ENCODE measurements around the gene LPAR6. TPM values are rescaled to one million over a fixed set of nuclear protein-coding genes. Genes with fewer than 3 reads are reported as not detected.
"Not testable (repeated sequence)": the region's sequence is repeated elsewhere in the genome, so short reads cannot be mapped to it uniquely, and the experiment has no call there.

Gene LPAR6
- total RNA-seq, 1 experiment from 2014 or later, result 16.4 TPM

- intact Hi-C loops (cut with micrococcal nuclease; ENCODE audit: unreplicated experiment), result no loop called here
- no peak overlapping the region for H3K4me3 Mint-ChIP-seq (ENCODE audit: low read depth, unreplicated experiment)
- TF ChIP-seq, protein P1, sequence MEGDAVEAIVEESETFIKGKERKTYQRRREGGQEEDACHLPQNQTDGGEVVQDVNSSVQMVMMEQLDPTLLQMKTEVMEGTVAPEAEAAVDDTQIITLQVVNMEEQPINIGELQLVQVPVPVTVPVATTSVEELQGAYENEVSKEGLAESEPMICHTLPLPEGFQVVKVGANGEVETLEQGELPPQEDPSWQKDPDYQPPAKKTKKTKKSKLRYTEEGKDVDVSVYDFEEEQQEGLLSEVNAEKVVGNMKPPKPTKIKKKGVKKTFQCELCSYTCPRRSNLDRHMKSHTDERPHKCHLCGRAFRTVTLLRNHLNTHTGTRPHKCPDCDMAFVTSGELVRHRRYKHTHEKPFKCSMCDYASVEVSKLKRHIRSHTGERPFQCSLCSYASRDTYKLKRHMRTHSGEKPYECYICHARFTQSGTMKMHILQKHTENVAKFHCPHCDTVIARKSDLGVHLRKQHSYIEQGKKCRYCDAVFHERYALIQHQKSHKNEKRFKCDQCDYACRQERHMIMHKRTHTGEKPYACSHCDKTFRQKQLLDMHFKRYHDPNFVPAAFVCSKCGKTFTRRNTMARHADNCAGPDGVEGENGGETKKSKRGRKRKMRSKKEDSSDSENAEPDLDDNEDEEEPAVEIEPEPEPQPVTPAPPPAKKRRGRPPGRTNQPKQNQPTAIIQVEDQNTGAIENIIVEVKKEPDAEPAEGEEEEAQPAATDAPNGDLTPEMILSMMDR (IDR thresholded peaks at IDR 0.05; ENCODE audit: unreplicated experiment), result no peak
- no peaks in the 10 kb centered on the region for H3K4me1 Mint-ChIP-seq (ENCODE audit: low read depth, unreplicated experiment)
- H3K27me3 Mint-ChIP-seq (ENCODE audit: unreplicated experiment), result no peaks in the 10 kb centered on the region
- peaks cover 7% of the 10 kb centered on the region for H3K9me3 Mint-ChIP-seq (ENCODE audit: low read depth, unreplicated experiment)
- no TSS peak for BruUV-seq (replicated peaks)
- CTCF ChIA-PET, result no interaction called here
- DNase-seq, result no peak
- H3K36me3 Mint-ChIP-seq (ENCODE audit: insufficient read depth, unreplicated experiment), result peaks cover 8% of the 10 kb centered on the region
- H3K27ac Mint-ChIP-seq (ENCODE audit: unreplicated experiment), result no peak overlapping the region
Measured at GRCh38 chr13:48424212-48424611, 11.3 kb upstream of the LPAR6 start.

DNA sequence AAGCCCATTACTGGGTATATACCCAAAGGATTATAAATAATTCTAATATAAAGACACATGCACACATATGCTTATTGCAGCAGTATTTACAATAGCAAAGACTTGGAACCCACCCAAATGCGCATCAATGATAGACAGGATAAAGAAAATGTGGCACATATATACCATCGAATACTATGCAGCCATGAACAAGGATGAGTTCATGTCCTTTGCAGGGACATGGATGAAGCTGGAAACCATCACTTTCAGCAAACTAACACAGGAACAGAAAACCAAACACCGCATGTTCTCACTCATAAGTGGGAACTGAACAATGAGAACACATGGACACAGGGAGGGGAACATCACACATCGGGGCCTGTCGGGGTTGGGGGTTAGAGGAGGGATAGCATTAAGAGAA, 9.1 kb upstream of the LPAR6 start:
- BruUV-seq (replicated peaks); DNase-seq; H3K27ac Mint-ChIP-seq (ENCODE audit: unreplicated experiment); H3K4me3 Mint-ChIP-seq (ENCODE audit: low read depth, unreplicated experiment); H3K27me3 Mint-ChIP-seq (ENCODE audit: unreplicated experiment); H3K4me1 Mint-ChIP-seq (ENCODE audit: low read depth, unreplicated experiment); CTCF ChIA-PET; intact Hi-C loops (cut with micrococcal nuclease; ENCODE audit: unreplicated experiment): not testable (repeated sequence)
- H3K9me3 Mint-ChIP-seq (ENCODE audit: low read depth, unreplicated experiment), result peaks cover 19% of the 10 kb centered on the region
- peaks cover 11% of the 10 kb centered on the region for H3K36me3 Mint-ChIP-seq (ENCODE audit: insufficient read depth, unreplicated experiment)

GRCh38 chr13:48415516-48415915, 2.6 kb upstream of the LPAR6 start:
- intact Hi-C loops (cut with micrococcal nuclease; ENCODE audit: unreplicated experiment), result no loop called here
- no peak overlapping the region for H3K27ac Mint-ChIP-seq (ENCODE audit: unreplicated experiment)
- no peaks in the 10 kb centered on the region for H3K27me3 Mint-ChIP-seq (ENCODE audit: unreplicated experiment)
- H3K4me3 Mint-ChIP-seq (ENCODE audit: low read depth, unreplicated experiment), result no peak overlapping the region
- H3K36me3 Mint-ChIP-seq (ENCODE audit: insufficient read depth, unreplicated experiment), result peaks cover 33% of the 10 kb centered on the region
- CTCF ChIA-PET, result no interaction called here
- TF ChIP-seq, protein P1 (IDR thresholded peaks at IDR 0.05; ENCODE audit: unreplicated experiment), result no peak
- H3K9me3 Mint-ChIP-seq (ENCODE audit: low read depth, unreplicated experiment), result peaks cover 17% of the 10 kb centered on the region
- DNase-seq, result no peak
- BruUV-seq (replicated peaks), result no TSS peak
- no peaks in the 10 kb centered on the region for H3K4me1 Mint-ChIP-seq (ENCODE audit: low read depth, unreplicated experiment)

DNA sequence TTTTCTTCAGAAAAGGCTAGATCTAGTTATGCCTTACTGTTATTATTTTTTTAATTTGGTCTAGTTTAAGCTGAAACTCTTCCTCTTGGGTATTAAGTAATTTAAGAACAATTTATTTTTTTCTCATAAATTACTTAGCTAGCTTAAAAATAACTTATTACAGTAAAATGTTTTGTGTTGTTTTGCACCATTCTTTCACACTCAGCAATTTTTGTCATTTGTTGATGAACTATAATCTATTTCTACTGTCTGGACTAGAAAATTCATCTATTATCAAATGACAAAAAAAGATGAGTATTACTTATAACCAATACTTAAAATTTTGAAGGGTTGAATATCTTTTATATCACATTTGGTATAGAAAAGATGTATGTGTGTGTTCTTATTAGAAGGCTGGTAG, 1.6 kb upstream of the LPAR6 start:
- H3K4me3 Mint-ChIP-seq (ENCODE audit: low read depth, unreplicated experiment), result no peak overlapping the region
- intact Hi-C loops (cut with micrococcal nuclease; ENCODE audit: unreplicated experiment), result loop anchor here (5.0 kb wide), 1 partner anchor 33 kb away; no protein-coding TSS in a partner anchor
- BruUV-seq (replicated peaks), result no TSS peak
- no peaks in the 10 kb centered on the region for H3K27me3 Mint-ChIP-seq (ENCODE audit: unreplicated experiment)
- CTCF ChIA-PET, result no interaction called here
- DNase-seq, result no peak
- TF ChIP-seq, protein P1 (IDR thresholded peaks at IDR 0.05; ENCODE audit: unreplicated experiment), result no peak
- no peak overlapping the region for H3K27ac Mint-ChIP-seq (ENCODE audit: unreplicated experiment)
- H3K36me3 Mint-ChIP-seq (ENCODE audit: insufficient read depth, unreplicated experiment), result peaks cover 28% of the 10 kb centered on the region
- no peaks in the 10 kb centered on the region for H3K4me1 Mint-ChIP-seq (ENCODE audit: low read depth, unreplicated experiment)
- H3K9me3 Mint-ChIP-seq (ENCODE audit: low read depth, unreplicated experiment), result peaks cover 14% of the 10 kb centered on the region

- H3K27ac Mint-ChIP-seq (ENCODE audit: unreplicated experiment), result peak overlapping the region; percentile 86
- intact Hi-C loops (cut with micrococcal nuclease; ENCODE audit: unreplicated experiment), result loop anchor here (2.0 to 5.0 kb wide), 2 partner anchors 35 to 167 kb away; no protein-coding TSS in a partner anchor
- CTCF ChIA-PET, result no interaction called here
- BruUV-seq (replicated peaks), result no TSS peak
- H3K4me3 Mint-ChIP-seq (ENCODE audit: low read depth, unreplicated experiment), result peak overlapping the region; percentile 75
- no peaks in the 10 kb centered on the region for H3K4me1 Mint-ChIP-seq (ENCODE audit: low read depth, unreplicated experiment)
- H3K36me3 Mint-ChIP-seq (ENCODE audit: insufficient read depth, unreplicated experiment), result peaks cover 33% of the 10 kb centered on the region
- H3K9me3 Mint-ChIP-seq (ENCODE audit: low read depth, unreplicated experiment), result no peaks in the 10 kb centered on the region
- TF ChIP-seq, protein P1 (IDR thresholded peaks at IDR 0.05; ENCODE audit: unreplicated experiment), result no peak
- no peaks in the 10 kb centered on the region for H3K27me3 Mint-ChIP-seq (ENCODE audit: unreplicated experiment)
- DNase-seq, result peak; percentile 4
Measured at GRCh38 chr13:48411841-48412531, 927 bp downstream of the LPAR6 start.

Data from Calu3 (cell line).